HUES48 (cell line): ENCODE data around the gene EPHB2.
"Not testable (repeated sequence)": the region's sequence is repeated elsewhere in the genome, so short reads cannot be mapped to it uniquely, and the experiment has no call there.

Experiments used
- H3K27ac ChIP-seq: one replicate; pipeline ENCODE4 v1.7.0; 2013; ENCODE audit warnings: low read depth, low read length, inconsistent platforms
- H3K27me3 ChIP-seq: 2 replicates; pipeline ENCODE4 v1.6.1; 2013; ENCODE audit warnings: mild to moderate bottlenecking, low read length; ENCODE audit not compliant: control insufficient read depth, insufficient read depth
- H3K36me3 ChIP-seq: 2 replicates; pipeline ENCODE4 v1.6.1; 2013; ENCODE audit warnings: low read length; ENCODE audit not compliant: control insufficient read depth, insufficient read depth
- H3K4me1 ChIP-seq: 2 replicates; pipeline ENCODE4 v1.6.1; 2013; ENCODE audit warnings: mild to moderate bottlenecking, low read length; ENCODE audit not compliant: control insufficient read depth, insufficient read depth
- H3K4me3 ChIP-seq: 2 replicates; pipeline ENCODE4 v1.5.1; 2013; ENCODE audit warnings: mild to moderate bottlenecking, low read depth, low read length
- H3K9ac ChIP-seq: 2 replicates; pipeline ENCODE4 v1.6.1; 2013; ENCODE audit warnings: mild to moderate bottlenecking, low read depth, low read length, moderate library complexity
- H3K9me3 ChIP-seq: 2 replicates; pipeline ENCODE4 v1.6.1; 2013; ENCODE audit warnings: low read length; ENCODE audit not compliant: control insufficient read depth, insufficient read depth

EPHB2 gene

GRCh38 chr1:22691031-22691753, 19.4 kb upstream of the EPHB2 start:
- H3K36me3 ChIP-seq, result no peaks in the 10 kb centered on the region
- H3K9me3 ChIP-seq, result no peaks in the 10 kb centered on the region
- no peaks in the 10 kb centered on the region for H3K4me1 ChIP-seq
- no peaks in the 10 kb centered on the region for H3K27me3 ChIP-seq
- no peak overlapping the region for H3K4me3 ChIP-seq
- H3K9ac ChIP-seq, result no peak overlapping the region
- no peak overlapping the region for H3K27ac ChIP-seq

- no peak overlapping the region for H3K9ac ChIP-seq
- no peak overlapping the region for H3K27ac ChIP-seq
- H3K27me3 ChIP-seq, result no peaks in the 10 kb centered on the region
- H3K4me3 ChIP-seq, result no peak overlapping the region
- H3K36me3 ChIP-seq, result no peaks in the 10 kb centered on the region
- H3K4me1 ChIP-seq, result no peaks in the 10 kb centered on the region
- H3K9me3 ChIP-seq, result no peaks in the 10 kb centered on the region
Observed at GRCh38 chr1:22694172-22694571, 16.5 kb upstream of the EPHB2 start.

- Histone ChIP-seq H3K4me1 (no peaks in the 10 kb centered on the region), H3K27ac (no peak overlapping the region), H3K9ac (no peak overlapping the region), H3K4me3 (no peak overlapping the region), H3K27me3 (no peaks in the 10 kb centered on the region), H3K36me3 (no peaks in the 10 kb centered on the region), H3K9me3 (no peaks in the 10 kb centered on the region)
Observed at GRCh38 chr1:22696610-22697009, 14.0 kb upstream of the EPHB2 start.

- Histone ChIP-seq H3K4me1 (no peaks in the 10 kb centered on the region), H3K9me3 (no peaks in the 10 kb centered on the region), H3K36me3 (no peaks in the 10 kb centered on the region), H3K27ac (no peak overlapping the region), H3K4me3 (no peak overlapping the region), H3K9ac (no peak overlapping the region), H3K27me3 (no peaks in the 10 kb centered on the region)
Observed at GRCh38 chr1:22697980-22698379, 12.7 kb upstream of the EPHB2 start.

- H3K36me3 ChIP-seq, result no peaks in the 10 kb centered on the region
Observed at GRCh38 chr1:22699681-22700520, 10.7 kb upstream of the EPHB2 start.

GRCh38 chr1:22702296-22703085, 8.1 kb upstream of the EPHB2 start:
- Histone ChIP-seq H3K9ac (no peak overlapping the region), H3K9me3 (no peaks in the 10 kb centered on the region), H3K27ac (no peak overlapping the region), H3K4me3 (no peak overlapping the region), H3K4me1 (0 out of 2 replicates have a peak, but pooled peaks cover 2% of the 10 kb centered on the region), H3K27me3 (no peaks in the 10 kb centered on the region), H3K36me3 (no peaks in the 10 kb centered on the region)

More at GRCh38 chr1:22699681-22700520, 10.7 kb upstream of the EPHB2 start:
- 0 out of 2 replicates have a peak, but pooled peaks cover 2% of the 10 kb centered on the region for H3K4me1 ChIP-seq
- H3K9me3 ChIP-seq, result no peaks in the 10 kb centered on the region
- peak overlapping the region; percentile 4 for H3K27ac ChIP-seq
- no peaks in the 10 kb centered on the region for H3K27me3 ChIP-seq
- no peak overlapping the region for H3K4me3 ChIP-seq
- H3K9ac ChIP-seq, result no peak overlapping the region

- H3K9me3 ChIP-seq, result no peaks in the 10 kb centered on the region
- H3K4me1 ChIP-seq, result 0 out of 2 replicates have a peak, but pooled peaks cover 2% of the 10 kb centered on the region
- no peaks in the 10 kb centered on the region for H3K36me3 ChIP-seq
- peaks cover 5% of the 10 kb centered on the region for H3K27me3 ChIP-seq
- no peak overlapping the region for H3K4me3 ChIP-seq
- H3K9ac ChIP-seq, result no peak overlapping the region
- no peak overlapping the region for H3K27ac ChIP-seq
Observed at GRCh38 chr1:22704440-22705067, 6.1 kb upstream of the EPHB2 start.

- 0 out of 2 replicates have a peak, but pooled peaks cover 2% of the 10 kb centered on the region for H3K4me1 ChIP-seq
- H3K36me3 ChIP-seq, result no peaks in the 10 kb centered on the region
- no peaks in the 10 kb centered on the region for H3K9me3 ChIP-seq
- H3K9ac ChIP-seq, result no peak overlapping the region
- no peak overlapping the region for H3K27ac ChIP-seq
- H3K4me3 ChIP-seq, result no peak overlapping the region
- peaks cover 11% of the 10 kb centered on the region for H3K27me3 ChIP-seq
Observed at GRCh38 chr1:22705586-22705985, 5.1 kb upstream of the EPHB2 start.

GRCh38 chr1:22706100-22706499, 4.5 kb upstream of the EPHB2 start:
- H3K36me3 ChIP-seq, H3K9ac ChIP-seq, H3K27ac ChIP-seq, H3K4me1 ChIP-seq, H3K9me3 ChIP-seq, H3K4me3 ChIP-seq: not testable (repeated sequence)
- H3K27me3 ChIP-seq, result peaks cover 11% of the 10 kb centered on the region

GRCh38 chr1:22708777-22709176, 1.9 kb upstream of the EPHB2 start:
- H3K36me3 ChIP-seq, result no peaks in the 10 kb centered on the region
- peaks cover 29% of the 10 kb centered on the region for H3K27me3 ChIP-seq
- no peaks in the 10 kb centered on the region for H3K9me3 ChIP-seq
- no peak overlapping the region for H3K9ac ChIP-seq
- H3K4me1 ChIP-seq, result peaks cover 7% of the 10 kb centered on the region
- no peak overlapping the region for H3K4me3 ChIP-seq
- no peak overlapping the region for H3K27ac ChIP-seq
